K562 (cell line): ENCODE results near the gene UNC13A. TPM values are rescaled to one million over a fixed set of nuclear protein-coding genes. Genes with fewer than 3 reads are reported as not detected.

Experiments
- ATAC-seq: fragments of 200-7000 bp; cut with Tn5 transposase; 3 replicates; pipeline ENCODE4 v1.9.1; 2020; ENCODE audit warnings: moderate library complexity
- BruUV-seq: library from RNA; stranded (reverse); fragments of 400-500 nt; replicated peaks from 2 replicates; lab custom pipeline; 2021; lab: Mats Ljungman, UMichigan
- CTCF ChIA-PET: fragments of 300-600 bp; formaldehyde crosslinking; extraction: SDS; loops from one replicate; lab custom pipeline; 2021; ENCODE audit warnings: low intra/inter-chr PET ratio; lab: Yijun Ruan, JAX
- POLR2A ChIA-PET: fragments of 300-600, 350-650 bp; sonication (Branson Sonifier 250); formaldehyde crosslinking; extraction: SDS; loops from one replicate; lab custom pipeline; 2021; ENCODE audit warnings: antibody characterized with exemption, inconsistent platforms; lab: Yijun Ruan, JAX
- DNase-seq, 4 experiments: peaks; one replicate each; pipeline versions ENCODE4 v3.0.0 to v3.0.0-alpha.2; 2011 to 2018; ENCODE audit warnings: low spot score in 3 of 4, mixed read lengths in 3 of 4; ENCODE audit errors: extremely low read depth in 1 of 4
- FAIRE-seq: peaks from 2 replicates; lab custom pipeline; 2011; peaks lifted over from hg19 to GRCh38; lab: Jason Lieb, UNC
- H2AFZ ChIP-seq: 2 replicates; pipeline ENCODE4 v1.6.0; 2011; ENCODE audit warnings: low read depth, low read length, control low read depth, inconsistent platforms
- H3K27ac ChIP-seq: fragments of 200-600 bp; 3 replicates; pipeline ENCODE4 v1.8.0; 2011; ENCODE audit warnings: low read depth, mild to moderate bottlenecking, control low read depth, inconsistent platforms, low read length, moderate library complexity, mixed read lengths; ENCODE audit errors: extremely low read depth
- H3K27me3 ChIP-seq, 2 experiments: fragments of 300-600 bp in 1 of 2; 2 replicates in 1 of 2; 3 replicates in 1 of 2; pipeline versions ENCODE4 v1.6.0 to v1.8.0; 2011; ENCODE audit warnings: inconsistent platforms in 2 of 2, low read length in 2 of 2, mild to moderate bottlenecking in 1 of 2, mixed read lengths in 1 of 2, moderate library complexity in 1 of 2; ENCODE audit not compliant: control insufficient read depth in 2 of 2, insufficient read depth in 2 of 2
- H3K36me3 ChIP-seq: fragments of 300-600 bp; 3 replicates; pipeline ENCODE4 v1.8.0; 2011; ENCODE audit warnings: mild to moderate bottlenecking, low read length, inconsistent platforms; ENCODE audit not compliant: control insufficient read depth, insufficient read depth
- H3K4me1 ChIP-seq, 2 experiments: fragments of 200-600 bp in 1 of 2; replicated peaks in 1 of 2; 2 replicates in 1 of 2; 3 replicates in 1 of 2; pipeline versions ENCODE4 v1.5.1 to v1.8.0; 2011; ENCODE audit warnings: inconsistent platforms in 2 of 2, low read length in 2 of 2, mild to moderate bottlenecking in 1 of 2, mixed read lengths in 1 of 2, moderate library complexity in 1 of 2; ENCODE audit not compliant: control insufficient read depth in 2 of 2, insufficient read depth in 2 of 2
- H3K4me2 ChIP-seq: 2 replicates; pipeline ENCODE4 v1.6.1; 2011; ENCODE audit warnings: low read length, control low read depth, inconsistent platforms, mixed read lengths; ENCODE audit not compliant: insufficient read depth
- H3K4me3 ChIP-seq: fragments of 200-600 bp; sonication (generic), shearing (Covaris generic); 2 replicates; pipeline ENCODE4 v1.5.1; 2016; ENCODE audit warnings: control low read depth, inconsistent platforms
- H3K79me2 ChIP-seq: fragments of 200-600 bp; 3 replicates; pipeline ENCODE4 v1.8.0; 2011; ENCODE audit warnings: low read length, inconsistent platforms; ENCODE audit not compliant: control insufficient read depth, insufficient read depth
- H3K9ac ChIP-seq, 2 experiments: 2 replicates each; pipeline versions ENCODE4 v1.6.0 to v1.6.1; 2011; ENCODE audit warnings: low read depth in 2 of 2, low read length in 2 of 2, control low read depth in 1 of 2, inconsistent platforms in 1 of 2, mild to moderate bottlenecking in 1 of 2, mixed read lengths in 1 of 2; ENCODE audit not compliant: insufficient read depth in 1 of 2
- H3K9me1 ChIP-seq: one replicate; pipeline ENCODE4 v1.6.0; 2011; ENCODE audit warnings: inconsistent platforms, mild to moderate bottlenecking, low read length, moderate library complexity; ENCODE audit not compliant: control insufficient read depth, insufficient read depth
- H3K9me3 ChIP-seq: replicated peaks from 2 replicates; pipeline ENCODE4 v1.5.1; 2011; ENCODE audit warnings: low read depth, low read length, inconsistent platforms; ENCODE audit not compliant: control insufficient read depth, insufficient read depth
- H4K20me1 ChIP-seq: replicated peaks from 2 replicates; pipeline ENCODE4 v1.6.1; 2011; ENCODE audit warnings: low read length, inconsistent platforms, mixed read lengths; ENCODE audit not compliant: control insufficient read depth, insufficient read depth
- EGR1 ChIP-seq: fragments of 450-650 bp; conservative IDR thresholded peaks from 2 replicates; pipeline ENCODE4 v1.6.1; 2017; ENCODE audit warnings: mild to moderate bottlenecking
- ZFP36 ChIP-seq: fragments of 150-350 bp; IDR thresholded peaks from 2 replicates; pipeline ENCODE4 v1.6.1; 2018; ENCODE audit warnings: low read length, low read depth; ENCODE audit not compliant: partially characterized antibody
- ZKSCAN8 ChIP-seq: fragments of 200-800 bp; sonication (Bioruptor generic); IDR thresholded peaks from 2 replicates; pipeline ENCODE4 v1.6.1; 2016; ENCODE audit warnings: missing genetic modification characterization, missing compliant biosample characterization
- ZNF445 ChIP-seq: fragments of 250-450 bp; sonication (Bioruptor Pico); IDR thresholded peaks from 2 replicates; pipeline ENCODE4 v1.4.0; 2020; ENCODE audit warnings: low read depth, mild to moderate bottlenecking, moderate library complexity
- ZNF76 ChIP-seq: fragments of 250-450 bp; sonication (Bioruptor Pico); IDR thresholded peaks from 2 replicates; pipeline ENCODE4 v1.4.0; 2020; ENCODE audit warnings: mild to moderate bottlenecking, moderate library complexity, borderline replicate concordance
- WGBS: fragments of 100-300 bp; shearing (Covaris generic); methylation state at CpG from one replicate; pipeline ENCODE4 v1.1.6; 2016; ENCODE audit warnings: low coverage, mixed read lengths; ENCODE audit not compliant: insufficient coverage; ENCODE audit errors: missing lambda C conversion rate; 5-methylcytosine and 5-hydroxymethylcytosine counted together
- in situ Hi-C: fragments of 300-500 bp; cut with MboI; formaldehyde crosslinking; loops from 4 replicates; pipeline ENCODE4 v1.15.0; 2018; ENCODE audit warnings: inconsistent platforms, mixed read lengths
- intact Hi-C: fragments of 100-400 bp; cut with micrococcal nuclease; formaldehyde crosslinking; loops from 2 replicates; pipeline ENCODE4 v1.14.2; 2022
- polyA plus RNA-seq, 8 experiments: library from polyadenylated mRNA; depleted of rRNA in 4 of 8; stranded (reverse) in 5 of 8; unstranded in 3 of 8; fragments of >200 nt; fragmentation: Nextera tagmentation in 2 of 8; fragmentation: Illumina TruSeq in 1 of 8; extraction: Ambion mirVana in 2 of 8; extraction: Trizol in 1 of 8; gene quantifications; 2 replicates each; pipeline versions ENCODE4 v1.2.1 to v1.2.3, GENCODE V29; 2011 to 2014; ENCODE audit warnings: inconsistent platforms in 1 of 8, missing spikeins in 1 of 8
- total RNA-seq, 7 experiments: library from RNA; depleted of rRNA in 6 of 7; stranded (reverse); fragments of >200 nt in 6 of 7; fragmentation: Illumina TruSeq in 2 of 7; extraction: Trizol in 2 of 7; gene quantifications; 2 replicates each; pipeline versions ENCODE4 v1.2.1 to v1.2.3, GENCODE V29; 2011 to 2021; ENCODE audit warnings: low replicate concordance in 1 of 7
- TF ChIP-seq, protein P1 (sequence below): fragments of 450-650 bp; formaldehyde crosslinking; IDR thresholded peaks from 2 replicates; pipeline ENCODE4 v1.4.0; 2020; ENCODE audit warnings: mild to moderate bottlenecking, moderate library complexity
- TF ChIP-seq, protein P2 (sequence below): fragments of 200-600 bp; sonication (generic); IDR thresholded peaks from one replicate; pipeline ENCODE4 v1.6.1; 2012; ENCODE audit warnings: mild to moderate bottlenecking, low read depth, low read length, inconsistent platforms

UNC13A gene
- total and polyA plus RNA-seq, 9 of the 15 experiments (the other 6 are each of a cell fraction or from before 2014, with no cell fraction given): 0.03 to 1.0 (median 0.25) TPM

DNA sequence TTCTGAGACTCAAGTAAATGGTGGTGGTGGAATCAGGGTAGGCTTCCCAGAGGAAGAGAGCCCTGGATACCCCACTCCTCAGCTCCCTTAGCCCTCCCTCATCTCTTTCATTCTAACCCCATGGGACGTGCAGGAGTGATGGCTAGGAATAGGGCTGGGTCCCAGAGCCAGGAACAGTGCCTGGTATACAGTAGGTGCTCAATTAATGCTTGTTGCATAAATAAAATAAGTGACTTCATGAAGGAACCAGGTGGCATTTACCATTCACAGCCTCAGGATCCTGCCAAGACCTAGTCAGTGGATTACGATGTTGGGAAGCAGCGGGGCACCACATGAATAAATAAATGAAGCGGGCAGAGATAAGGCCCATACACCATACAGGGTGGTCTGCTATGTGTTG lies 3.9 kb downstream of the UNC13A start:
- ATAC-seq: no peak
- in situ Hi-C loops: no loop called here
- peaks cover 8 to 38% of the 10 kb centered on the region in 2 experiments; a peak in 4 of 5 replicates for H3K4me1 ChIP-seq

More for the DNA sequence above, 3.9 kb downstream of the UNC13A start:
- FAIRE-seq: no peak
- Histone ChIP-seq H3K9ac (no peak overlapping the region), H3K79me2 (no peaks in the 10 kb centered on the region), H4K20me1 (peaks cover 19% of the 10 kb centered on the region), H3K27ac (no peak overlapping the region), H3K4me3 (no peak overlapping the region), H3K4me2 (no peak overlapping the region), H3K9me3 (no peaks in the 10 kb centered on the region), H3K9me1 (no peaks in the 10 kb centered on the region), H3K27me3 (peaks cover 3 to 13% of the 10 kb centered on the region in 2 experiments; a peak in 4 of 5 replicates), H2AFZ (no peak overlapping the region), H3K36me3 (no peaks in the 10 kb centered on the region)
- WGBS: 8% methylated on average over 3 of the region's 4 CpGs
- POLR2A ChIA-PET: no interaction called here
- intact Hi-C loops: no loop called here
- BruUV-seq: no TSS peak
- DNase-seq: no peak
- CTCF ChIA-PET: no interaction called here
- TF ChIP-seq ZFP36 (peak; percentile 26), EGR1 (no peak), ZNF445 (CRISPR knock-in tag) (no peak), ZKSCAN8 (CRISPR knock-in tag) (peak; percentile 97), ZNF76 (CRISPR knock-in tag) (no peak)
- TF ChIP-seq, protein P1, sequence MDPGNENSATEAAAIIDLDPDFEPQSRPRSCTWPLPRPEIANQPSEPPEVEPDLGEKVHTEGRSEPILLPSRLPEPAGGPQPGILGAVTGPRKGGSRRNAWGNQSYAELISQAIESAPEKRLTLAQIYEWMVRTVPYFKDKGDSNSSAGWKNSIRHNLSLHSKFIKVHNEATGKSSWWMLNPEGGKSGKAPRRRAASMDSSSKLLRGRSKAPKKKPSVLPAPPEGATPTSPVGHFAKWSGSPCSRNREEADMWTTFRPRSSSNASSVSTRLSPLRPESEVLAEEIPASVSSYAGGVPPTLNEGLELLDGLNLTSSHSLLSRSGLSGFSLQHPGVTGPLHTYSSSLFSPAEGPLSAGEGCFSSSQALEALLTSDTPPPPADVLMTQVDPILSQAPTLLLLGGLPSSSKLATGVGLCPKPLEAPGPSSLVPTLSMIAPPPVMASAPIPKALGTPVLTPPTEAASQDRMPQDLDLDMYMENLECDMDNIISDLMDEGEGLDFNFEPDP (CRISPR knock-in tag): no peak
- TF ChIP-seq, protein P2, sequence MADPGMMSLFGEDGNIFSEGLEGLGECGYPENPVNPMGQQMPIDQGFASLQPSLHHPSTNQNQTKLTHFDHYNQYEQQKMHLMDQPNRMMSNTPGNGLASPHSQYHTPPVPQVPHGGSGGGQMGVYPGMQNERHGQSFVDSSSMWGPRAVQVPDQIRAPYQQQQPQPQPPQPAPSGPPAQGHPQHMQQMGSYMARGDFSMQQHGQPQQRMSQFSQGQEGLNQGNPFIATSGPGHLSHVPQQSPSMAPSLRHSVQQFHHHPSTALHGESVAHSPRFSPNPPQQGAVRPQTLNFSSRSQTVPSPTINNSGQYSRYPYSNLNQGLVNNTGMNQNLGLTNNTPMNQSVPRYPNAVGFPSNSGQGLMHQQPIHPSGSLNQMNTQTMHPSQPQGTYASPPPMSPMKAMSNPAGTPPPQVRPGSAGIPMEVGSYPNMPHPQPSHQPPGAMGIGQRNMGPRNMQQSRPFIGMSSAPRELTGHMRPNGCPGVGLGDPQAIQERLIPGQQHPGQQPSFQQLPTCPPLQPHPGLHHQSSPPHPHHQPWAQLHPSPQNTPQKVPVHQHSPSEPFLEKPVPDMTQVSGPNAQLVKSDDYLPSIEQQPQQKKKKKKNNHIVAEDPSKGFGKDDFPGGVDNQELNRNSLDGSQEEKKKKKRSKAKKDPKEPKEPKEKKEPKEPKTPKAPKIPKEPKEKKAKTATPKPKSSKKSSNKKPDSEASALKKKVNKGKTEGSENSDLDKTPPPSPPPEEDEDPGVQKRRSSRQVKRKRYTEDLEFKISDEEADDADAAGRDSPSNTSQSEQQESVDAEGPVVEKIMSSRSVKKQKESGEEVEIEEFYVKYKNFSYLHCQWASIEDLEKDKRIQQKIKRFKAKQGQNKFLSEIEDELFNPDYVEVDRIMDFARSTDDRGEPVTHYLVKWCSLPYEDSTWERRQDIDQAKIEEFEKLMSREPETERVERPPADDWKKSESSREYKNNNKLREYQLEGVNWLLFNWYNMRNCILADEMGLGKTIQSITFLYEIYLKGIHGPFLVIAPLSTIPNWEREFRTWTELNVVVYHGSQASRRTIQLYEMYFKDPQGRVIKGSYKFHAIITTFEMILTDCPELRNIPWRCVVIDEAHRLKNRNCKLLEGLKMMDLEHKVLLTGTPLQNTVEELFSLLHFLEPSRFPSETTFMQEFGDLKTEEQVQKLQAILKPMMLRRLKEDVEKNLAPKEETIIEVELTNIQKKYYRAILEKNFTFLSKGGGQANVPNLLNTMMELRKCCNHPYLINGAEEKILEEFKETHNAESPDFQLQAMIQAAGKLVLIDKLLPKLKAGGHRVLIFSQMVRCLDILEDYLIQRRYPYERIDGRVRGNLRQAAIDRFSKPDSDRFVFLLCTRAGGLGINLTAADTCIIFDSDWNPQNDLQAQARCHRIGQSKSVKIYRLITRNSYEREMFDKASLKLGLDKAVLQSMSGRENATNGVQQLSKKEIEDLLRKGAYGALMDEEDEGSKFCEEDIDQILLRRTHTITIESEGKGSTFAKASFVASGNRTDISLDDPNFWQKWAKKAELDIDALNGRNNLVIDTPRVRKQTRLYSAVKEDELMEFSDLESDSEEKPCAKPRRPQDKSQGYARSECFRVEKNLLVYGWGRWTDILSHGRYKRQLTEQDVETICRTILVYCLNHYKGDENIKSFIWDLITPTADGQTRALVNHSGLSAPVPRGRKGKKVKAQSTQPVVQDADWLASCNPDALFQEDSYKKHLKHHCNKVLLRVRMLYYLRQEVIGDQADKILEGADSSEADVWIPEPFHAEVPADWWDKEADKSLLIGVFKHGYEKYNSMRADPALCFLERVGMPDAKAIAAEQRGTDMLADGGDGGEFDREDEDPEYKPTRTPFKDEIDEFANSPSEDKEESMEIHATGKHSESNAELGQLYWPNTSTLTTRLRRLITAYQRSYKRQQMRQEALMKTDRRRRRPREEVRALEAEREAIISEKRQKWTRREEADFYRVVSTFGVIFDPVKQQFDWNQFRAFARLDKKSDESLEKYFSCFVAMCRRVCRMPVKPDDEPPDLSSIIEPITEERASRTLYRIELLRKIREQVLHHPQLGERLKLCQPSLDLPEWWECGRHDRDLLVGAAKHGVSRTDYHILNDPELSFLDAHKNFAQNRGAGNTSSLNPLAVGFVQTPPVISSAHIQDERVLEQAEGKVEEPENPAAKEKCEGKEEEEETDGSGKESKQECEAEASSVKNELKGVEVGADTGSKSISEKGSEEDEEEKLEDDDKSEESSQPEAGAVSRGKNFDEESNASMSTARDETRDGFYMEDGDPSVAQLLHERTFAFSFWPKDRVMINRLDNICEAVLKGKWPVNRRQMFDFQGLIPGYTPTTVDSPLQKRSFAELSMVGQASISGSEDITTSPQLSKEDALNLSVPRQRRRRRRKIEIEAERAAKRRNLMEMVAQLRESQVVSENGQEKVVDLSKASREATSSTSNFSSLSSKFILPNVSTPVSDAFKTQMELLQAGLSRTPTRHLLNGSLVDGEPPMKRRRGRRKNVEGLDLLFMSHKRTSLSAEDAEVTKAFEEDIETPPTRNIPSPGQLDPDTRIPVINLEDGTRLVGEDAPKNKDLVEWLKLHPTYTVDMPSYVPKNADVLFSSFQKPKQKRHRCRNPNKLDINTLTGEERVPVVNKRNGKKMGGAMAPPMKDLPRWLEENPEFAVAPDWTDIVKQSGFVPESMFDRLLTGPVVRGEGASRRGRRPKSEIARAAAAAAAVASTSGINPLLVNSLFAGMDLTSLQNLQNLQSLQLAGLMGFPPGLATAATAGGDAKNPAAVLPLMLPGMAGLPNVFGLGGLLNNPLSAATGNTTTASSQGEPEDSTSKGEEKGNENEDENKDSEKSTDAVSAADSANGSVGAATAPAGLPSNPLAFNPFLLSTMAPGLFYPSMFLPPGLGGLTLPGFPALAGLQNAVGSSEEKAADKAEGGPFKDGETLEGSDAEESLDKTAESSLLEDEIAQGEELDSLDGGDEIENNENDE: no peak
